ENCODE data around the gene MYL9.

The MYL9 gene

DNA sequence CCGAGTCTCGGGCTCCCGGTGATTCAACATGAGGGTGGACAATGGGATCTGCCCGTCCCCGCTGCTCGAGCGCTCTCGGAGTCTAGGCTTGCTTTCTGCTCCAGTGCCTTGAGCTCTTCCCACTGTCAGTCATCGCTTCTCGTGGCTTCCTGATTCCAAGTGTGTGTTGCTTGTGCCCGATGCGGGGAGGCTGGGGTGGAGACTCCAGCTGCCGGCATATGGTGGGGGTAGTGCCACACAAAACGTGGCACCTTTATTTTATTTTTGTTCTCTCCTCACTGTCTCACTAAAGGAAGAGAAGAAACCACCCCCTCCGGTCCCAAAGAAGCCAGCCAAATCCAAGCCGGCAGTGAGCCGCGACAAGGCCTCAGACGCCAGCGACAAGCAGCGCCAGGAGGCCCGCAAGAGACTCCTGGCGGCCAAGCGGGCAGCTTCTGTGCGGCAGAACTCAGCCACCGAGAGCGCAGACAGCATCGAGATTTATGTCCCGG, 14.8 kb upstream of the MYL9 start:
- DNase-seq = no peak

- no peak for DNase-seq
Measured at GRCh38 chr20:36527331-36528125, 13.8 kb upstream of the MYL9 start.

- DNase-seq = no peak
Measured at GRCh38 chr20:36528176-36528874, 13.0 kb upstream of the MYL9 start.

DNA sequence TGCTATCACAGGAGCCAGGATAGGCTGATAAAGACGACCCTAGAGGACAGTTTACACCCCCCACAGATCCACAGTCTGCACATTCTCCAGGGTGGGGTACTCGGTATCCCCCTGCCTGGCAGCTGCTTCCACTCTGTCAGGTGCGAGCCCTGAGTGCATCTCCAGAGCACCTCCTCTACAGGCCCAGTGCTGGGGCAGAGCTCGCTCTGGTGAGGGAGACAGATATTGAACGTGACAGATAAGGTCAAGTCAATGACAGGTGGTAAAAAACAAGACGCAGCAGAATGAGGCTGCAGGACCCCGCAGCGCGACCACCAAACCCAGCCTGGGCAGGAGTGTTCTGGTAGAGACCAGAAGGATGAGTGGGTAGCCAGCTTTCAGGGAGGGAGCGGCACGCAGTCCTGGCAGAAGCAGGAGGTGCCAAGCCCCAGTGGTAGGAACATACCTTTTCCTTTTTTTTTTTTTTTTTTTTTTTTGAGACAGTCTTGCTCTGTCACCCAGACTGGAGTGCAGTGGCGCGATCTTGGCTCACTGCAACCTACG, 12.4 kb upstream of the MYL9 start:
- DNase-seq = no peak

DNA sequence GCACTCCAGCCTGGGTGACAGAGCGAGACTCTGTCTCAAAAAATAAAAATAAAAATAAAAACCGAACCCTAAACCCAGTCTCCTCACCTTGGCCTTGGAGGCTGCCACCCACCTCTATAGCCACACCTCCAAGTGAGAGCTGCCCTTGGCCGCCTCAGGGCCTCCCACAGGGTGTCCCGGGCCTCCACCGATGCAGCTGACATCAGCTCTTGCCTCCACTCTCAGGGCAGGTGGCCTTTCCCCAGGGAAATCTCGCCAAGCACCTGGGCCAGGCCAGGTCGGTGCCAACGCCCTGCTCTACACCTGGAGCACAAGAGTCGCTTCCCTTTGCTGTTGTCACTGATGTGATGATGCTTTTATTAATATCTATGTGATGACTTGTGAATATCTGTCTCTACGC, 8.9 kb upstream of the MYL9 start:
- no peak for DNase-seq

DNA sequence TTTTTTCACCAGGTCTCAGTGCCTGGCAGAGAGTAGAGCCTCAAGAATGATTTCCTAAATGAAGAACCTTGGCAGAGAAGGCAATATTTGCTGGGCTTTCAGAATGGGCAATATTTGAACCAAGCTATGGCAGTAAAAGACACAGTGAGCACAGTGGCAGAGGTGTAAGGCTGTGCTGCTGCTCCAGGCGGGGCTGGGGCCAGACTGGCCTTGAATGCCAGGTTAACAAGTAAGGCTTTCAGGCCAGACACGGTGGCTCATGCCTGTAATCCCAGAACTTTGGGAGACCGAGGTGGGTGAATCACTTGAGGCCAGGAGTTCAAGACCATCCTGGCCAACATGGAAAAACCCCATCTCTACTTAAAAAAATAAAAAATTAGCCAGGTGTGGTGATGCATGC, 8.5 kb upstream of the MYL9 start:
- no peak for DNase-seq

- no peak for DNase-seq
Measured at GRCh38 chr20:36538026-36538722, 3.1 kb upstream of the MYL9 start.

DNA sequence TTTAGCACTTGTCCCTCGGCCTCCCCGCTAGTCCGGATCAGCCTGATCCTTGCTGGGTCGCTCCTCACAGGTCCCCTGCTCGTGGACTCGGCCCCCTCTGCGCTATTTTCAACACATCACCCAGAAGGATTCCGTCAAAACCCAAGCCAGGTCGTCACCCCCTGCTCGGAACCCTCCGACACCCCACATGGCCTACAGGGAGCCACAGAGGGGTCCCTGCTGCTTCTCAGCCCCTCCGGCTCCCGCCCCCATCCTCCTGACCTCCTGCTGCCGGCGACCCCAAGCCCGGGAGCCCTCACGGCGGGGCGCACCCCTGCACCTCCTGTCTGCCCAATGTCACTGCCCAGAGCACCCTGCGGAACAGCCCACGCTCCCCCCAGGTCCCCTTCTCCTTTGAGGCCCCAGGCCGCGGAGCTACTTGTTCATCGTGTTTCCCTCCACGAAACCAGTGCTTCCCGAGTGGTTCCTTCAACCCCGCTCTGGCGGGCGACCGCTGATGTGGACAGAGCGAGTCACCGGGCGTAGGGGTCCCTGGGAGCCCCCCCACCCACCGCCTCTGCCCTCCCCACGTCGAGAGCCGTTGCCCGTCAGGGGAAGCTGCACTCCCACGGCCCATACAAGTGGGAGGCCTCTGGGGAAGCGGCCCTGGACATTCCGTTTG, 638 bp upstream of the MYL9 start:
- no peak for DNase-seq

DNA sequence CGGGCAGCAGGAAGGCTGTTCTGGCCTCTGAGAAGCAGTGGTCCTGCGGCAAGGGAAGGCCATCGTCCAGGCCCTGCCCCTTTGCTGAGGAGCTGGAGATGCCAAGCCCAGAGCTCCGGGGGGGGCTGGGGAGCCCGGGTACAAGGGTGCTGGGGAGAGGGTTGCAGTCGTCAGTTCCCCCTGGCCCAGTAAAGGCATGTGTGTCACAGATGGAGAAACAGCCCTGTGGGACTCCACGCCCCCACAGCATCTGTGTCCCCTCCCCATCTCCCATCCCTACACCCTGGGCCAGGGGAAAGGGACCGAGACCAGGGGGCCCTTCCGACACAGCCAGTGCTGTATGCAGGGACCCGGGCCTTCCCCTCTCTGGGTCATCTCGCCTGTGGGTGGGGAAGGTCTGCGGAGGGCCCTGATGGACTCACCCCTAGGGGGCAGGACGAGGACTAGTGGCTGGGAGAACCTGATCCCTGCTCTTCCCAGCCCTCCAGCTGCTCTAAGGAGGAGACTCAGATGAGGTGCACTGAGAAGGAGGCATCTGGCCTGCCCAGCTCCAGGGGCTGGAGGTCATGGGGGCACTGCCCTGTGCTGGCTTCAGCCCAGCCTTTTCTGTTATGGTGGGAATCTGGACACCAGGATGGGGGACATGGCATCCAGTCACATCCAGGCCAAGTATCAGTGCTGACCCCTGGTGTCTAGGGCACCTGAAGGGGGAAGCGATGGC, 609 bp downstream of the MYL9 start:
- DNase-seq = no peak

DNA sequence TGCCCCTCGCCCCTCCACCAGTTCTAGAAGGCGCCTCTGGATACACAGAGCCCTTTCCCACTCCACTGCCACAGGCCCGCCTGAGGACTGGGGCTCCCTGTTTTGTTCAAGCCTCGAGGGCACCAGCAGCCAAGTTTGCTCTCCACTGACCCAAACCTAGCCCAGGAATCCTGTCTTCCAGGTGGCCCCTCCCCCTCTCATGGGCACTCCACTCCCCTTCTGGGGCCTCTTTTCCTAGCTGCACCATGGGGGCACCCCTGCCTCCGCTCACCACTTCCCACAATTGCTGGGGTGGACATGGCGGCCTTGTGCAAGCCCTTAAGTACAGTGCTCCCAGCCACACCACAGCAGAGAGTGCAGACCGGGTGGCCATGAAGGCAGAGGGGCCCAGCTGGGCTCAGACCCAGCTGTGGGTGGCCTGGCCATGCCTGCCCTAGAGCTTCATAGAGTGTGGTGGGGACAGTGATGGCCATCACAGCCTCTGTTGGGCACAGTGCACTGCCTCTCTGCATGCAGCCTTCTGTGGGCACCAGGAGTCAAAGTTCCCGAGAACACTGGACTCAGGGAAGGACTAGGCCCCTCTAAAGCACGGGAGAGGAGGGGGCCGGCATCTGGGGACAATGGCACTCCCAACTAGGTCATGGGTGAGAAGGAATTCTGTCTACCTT, 1.3 kb downstream of the MYL9 start:
- DNase-seq = no peak

- DNase-seq = no peak
Measured at GRCh38 chr20:36543184-36544133, 2.1 kb downstream of the MYL9 start.

DNA sequence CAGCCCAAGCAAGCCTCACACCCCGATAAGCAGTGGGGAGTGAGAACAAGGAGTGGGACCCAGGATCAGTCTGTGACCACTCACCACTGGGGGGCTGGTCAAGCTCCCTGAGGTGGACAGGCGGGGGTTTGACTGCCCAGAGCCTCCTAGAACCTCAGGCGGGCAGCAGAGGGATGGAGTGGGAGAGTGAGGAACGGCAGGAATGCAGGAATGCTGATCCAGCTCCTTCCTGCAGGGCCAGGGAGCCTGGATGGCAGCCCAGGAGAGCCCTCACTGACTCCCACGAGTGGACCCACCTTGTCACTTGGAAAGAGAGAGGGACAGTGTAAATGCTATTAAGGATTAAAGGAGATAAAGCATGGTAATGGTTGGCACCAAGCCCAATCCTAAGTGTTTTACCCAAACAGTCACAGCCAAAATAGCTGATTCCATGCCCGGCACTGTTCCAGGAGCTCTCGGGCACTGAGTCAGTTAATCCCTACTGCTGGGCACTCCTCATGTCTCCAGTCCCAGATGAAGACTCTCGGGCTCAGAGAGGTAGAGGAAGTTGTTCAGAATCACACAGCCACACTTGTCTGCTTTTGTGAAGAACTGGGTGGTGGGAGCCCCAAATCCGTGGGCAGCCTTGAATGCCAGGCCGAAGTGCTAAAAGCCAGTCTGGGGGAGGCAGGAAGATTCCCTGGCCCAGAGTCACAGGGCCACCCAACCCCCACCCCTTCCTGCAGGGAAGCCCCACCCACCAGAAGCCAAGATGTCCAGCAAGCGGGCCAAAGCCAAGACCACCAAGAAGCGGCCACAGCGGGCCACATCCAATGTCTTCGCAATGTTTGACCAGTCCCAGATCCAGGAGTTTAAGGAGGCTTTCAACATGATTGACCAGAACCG, 3.1 kb downstream of the MYL9 start:
- DNase-seq = no peak

DNA sequence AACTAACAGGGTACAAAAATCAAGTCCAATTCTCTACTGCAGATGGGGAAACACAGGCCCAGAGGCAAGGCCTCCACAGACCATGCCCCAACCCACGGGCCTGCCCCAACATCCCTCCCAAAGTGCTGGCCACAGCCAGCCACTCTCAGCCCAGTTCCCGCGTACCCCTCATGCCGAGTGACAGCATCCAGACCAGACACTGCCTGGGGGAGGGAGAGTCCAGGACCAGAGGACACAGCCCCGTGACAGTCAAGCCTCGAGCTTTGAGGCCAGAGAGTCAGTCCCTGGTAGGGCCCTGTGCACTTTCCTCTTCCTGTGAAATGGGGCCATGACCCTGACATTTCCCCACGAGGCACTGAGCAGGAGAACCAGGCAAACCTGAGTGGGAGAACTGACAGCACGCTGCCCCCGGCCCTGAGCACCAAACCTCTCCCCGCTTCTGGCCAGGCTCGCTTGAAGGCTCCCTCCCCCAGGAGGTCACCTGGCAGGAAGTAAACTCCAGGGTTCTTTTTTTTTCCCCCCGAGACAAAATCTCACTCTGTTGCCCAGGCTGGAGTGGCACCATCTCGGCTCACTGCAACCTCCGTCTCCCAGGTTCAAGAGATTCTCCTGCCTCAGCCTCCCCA, 4.9 kb downstream of the MYL9 start:
- no peak for DNase-seq

GRCh38 chr20:36547186-36548005, 6.1 kb downstream of the MYL9 start:
- DNase-seq = no peak

- DNase-seq = no peak
Measured at GRCh38 chr20:36548006-36548315, 6.6 kb downstream of the MYL9 start.

DNA sequence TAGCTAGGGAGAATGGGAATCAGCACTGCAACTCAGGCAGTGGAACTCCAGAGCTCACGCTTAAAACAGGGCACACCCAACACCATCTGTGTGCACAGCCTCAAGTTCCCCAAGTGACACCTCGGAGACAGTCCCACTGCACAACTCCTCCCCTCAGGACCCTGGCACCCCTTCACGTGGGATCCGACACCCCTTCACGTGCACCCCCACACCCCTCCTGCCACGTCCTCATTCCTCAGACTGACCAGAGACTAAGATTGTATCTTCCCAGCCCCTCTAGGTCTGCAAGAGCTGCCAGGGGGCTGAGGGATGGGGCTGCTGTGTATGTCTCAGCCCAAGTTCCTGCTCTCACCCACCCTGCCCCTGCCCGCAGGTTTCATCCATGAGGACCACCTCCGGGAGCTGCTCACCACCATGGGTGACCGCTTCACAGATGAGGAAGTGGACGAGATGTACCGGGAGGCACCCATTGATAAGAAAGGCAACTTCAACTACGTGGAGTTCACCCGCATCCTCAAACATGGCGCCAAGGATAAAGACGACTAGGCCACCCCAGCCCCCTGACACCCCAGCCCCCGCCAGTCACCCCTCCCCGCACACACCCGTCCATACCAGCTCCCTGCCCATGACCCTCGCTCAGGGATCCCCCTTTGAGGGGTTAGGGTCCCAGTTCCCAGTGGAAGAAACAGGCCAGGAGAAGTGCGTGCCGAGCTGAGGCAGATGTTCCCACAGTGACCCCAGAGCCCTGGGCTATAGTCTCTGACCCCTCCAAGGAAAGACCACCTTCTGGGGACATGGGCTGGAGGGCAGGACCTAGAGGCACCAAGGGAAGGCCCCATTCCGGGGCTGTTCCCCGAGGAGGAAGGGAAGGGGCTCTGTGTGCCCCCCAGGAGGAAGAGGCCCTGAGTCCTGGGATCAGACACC, 7.6 kb downstream of the MYL9 start:
- no peak for DNase-seq

DNA sequence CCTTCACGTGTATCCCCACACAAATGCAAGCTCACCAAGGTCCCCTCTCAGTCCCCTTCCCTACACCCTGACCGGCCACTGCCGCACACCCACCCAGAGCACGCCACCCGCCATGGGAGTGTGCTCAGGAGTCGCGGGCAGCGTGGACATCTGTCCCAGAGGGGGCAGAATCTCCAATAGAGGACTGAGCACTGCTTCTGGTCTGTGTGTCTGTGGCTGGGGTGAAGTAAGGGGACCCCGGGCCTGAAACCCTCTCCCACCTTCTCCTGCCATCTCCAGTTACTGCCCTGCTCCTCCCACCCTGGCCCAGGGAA, 8.3 kb downstream of the MYL9 start:
- DNase-seq = no peak
